Measurements from ENCODE around the gene TEX53.
A peak's percentile ranks its signal among the peaks of the same experiment; 100 is the strongest.

Gene TEX53

DNA sequence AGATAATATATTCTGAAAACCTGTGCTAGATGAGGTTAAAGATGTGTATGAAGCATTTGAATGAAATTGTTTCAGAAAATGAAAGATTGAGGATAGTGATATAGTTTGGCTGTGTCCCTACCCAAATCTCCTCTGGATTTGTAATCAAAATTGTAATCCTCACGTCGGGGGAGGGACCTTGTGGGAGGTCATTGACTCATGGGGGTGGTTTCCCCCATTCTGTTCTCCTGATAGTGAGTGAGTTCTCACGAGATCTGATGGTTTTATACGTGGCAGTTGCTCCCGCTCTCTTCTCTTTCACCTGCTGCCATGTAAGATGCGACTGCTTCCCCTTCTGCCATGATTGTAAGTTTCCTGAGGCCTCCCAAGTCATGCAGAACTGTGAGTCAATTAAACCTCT is 26.4 kb upstream of the TEX53 start:
- POLR2A ChIA-PET: no interaction called here

DNA sequence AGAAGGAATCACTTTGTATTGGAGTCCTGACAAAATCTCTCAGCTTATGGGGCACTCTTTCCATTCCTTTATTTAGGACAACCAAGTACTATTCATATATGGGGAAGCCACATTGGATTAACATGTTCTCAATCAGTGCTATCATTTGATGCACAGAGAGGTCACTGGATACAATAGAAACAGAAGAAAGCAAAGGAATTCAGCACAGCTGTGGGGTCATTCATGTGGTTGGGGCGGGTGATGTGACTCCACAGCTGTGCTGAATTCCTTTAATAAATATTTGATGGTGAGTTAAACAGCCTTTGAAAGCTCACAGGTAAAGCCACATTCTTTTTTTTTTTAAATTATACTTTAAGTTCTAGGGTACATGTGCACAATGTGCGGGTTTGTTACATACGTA is 25.2 kb upstream of the TEX53 start:
- POLR2A ChIA-PET: no interaction called here
- CTCF ChIA-PET: interaction anchor here (1.2 to 11.2 kb wide), 10 partner anchors 10 to 327 kb away, joined by 3 to 333 read pairs (median 60); no protein-coding TSS in a partner anchor
- TF ChIP-seq, protein P1, sequence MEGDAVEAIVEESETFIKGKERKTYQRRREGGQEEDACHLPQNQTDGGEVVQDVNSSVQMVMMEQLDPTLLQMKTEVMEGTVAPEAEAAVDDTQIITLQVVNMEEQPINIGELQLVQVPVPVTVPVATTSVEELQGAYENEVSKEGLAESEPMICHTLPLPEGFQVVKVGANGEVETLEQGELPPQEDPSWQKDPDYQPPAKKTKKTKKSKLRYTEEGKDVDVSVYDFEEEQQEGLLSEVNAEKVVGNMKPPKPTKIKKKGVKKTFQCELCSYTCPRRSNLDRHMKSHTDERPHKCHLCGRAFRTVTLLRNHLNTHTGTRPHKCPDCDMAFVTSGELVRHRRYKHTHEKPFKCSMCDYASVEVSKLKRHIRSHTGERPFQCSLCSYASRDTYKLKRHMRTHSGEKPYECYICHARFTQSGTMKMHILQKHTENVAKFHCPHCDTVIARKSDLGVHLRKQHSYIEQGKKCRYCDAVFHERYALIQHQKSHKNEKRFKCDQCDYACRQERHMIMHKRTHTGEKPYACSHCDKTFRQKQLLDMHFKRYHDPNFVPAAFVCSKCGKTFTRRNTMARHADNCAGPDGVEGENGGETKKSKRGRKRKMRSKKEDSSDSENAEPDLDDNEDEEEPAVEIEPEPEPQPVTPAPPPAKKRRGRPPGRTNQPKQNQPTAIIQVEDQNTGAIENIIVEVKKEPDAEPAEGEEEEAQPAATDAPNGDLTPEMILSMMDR (IDR thresholded peaks at IDR 0.05; ENCODE audit: insufficient read depth, low read length, missing control alignments): no peak
- DNase-seq (ENCODE audit: low read depth, low spot score): no peak
- no peak overlapping the region for H3K4me3 ChIP-seq (ENCODE audit: low read depth, low read length)

More for the DNA sequence above, 26.4 kb upstream of the TEX53 start:
- no peak for DNase-seq (ENCODE audit: low read depth, low spot score)
- CTCF ChIA-PET: interaction anchor here (0.9 to 11.2 kb wide), 8 partner anchors 9 to 326 kb away, joined by 3 to 333 read pairs (median 78); no protein-coding TSS in a partner anchor
- TF ChIP-seq, protein P1 (IDR thresholded peaks at IDR 0.05; ENCODE audit: insufficient read depth, low read length, missing control alignments): no peak
- H3K4me3 ChIP-seq (ENCODE audit: low read depth, low read length): no peak overlapping the region

- ChIA-PET POLR2A (no interaction called here), CTCF (interaction anchor here (0.6 to 11.2 kb wide), 47 partner anchors 7 to 529 kb away, joined by 3 to 333 read pairs (median 4); partner anchors contain the start of gene AKNA)
- no peak within 1 kb of the TSS for H3K4me3 ChIP-seq (ENCODE audit: low read depth, low read length)
- DNase-seq (ENCODE audit: low read depth, low spot score): no peak
- TF ChIP-seq, protein P1 (IDR thresholded peaks at IDR 0.05; ENCODE audit: insufficient read depth, low read length, missing control alignments): peak; percentile 74
These were observed 24.2 kb upstream of the TEX53 start, which contains the start of gene TEX48 for GRCh38 chr9:114681594-114682332. Gene TEX48, minus strand, starts transcription at chr9:114682192. Its CDS starts 10,469 bp downstream, at chr9:114671723.

DNA sequence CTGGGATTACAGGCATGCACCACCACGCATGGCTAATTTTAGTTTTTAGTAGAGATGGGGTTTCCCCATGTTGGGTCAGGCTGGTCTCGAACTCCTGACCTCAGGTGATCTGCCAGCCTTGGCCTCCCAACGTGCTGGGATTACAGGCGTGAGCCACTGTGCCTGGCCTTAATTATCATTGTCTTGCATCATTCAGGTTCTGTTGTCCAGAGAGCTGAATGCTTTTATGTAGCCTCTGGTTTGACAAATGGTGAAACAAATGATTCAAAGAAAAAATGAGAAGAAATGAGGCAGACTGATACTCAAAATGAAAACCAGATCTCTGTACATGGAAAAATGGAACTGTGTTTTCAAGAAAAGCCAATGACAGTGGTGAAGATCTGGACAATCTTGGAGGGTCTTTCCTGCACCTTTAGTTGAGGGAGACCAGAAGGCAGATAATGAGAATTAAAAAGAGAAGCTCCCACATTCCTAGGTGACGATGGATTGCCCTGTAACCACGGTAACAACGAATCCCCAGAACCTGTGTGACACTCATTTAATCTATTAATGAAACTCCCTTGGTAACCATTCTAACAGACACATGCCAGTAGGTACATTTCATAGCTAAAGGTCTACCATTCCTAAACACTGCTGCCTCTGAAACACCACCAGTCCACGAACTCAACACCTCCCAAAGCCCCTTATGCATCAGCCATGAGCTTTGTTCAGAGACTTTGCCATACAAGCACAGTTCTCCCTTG is 22.8 kb upstream of the TEX53 start:
- no peak overlapping the region for H3K4me3 ChIP-seq (ENCODE audit: low read depth, low read length)
- DNase-seq (ENCODE audit: low read depth, low spot score): no peak
- CTCF ChIA-PET: interaction anchor here (0.7 to 11.2 kb wide), 48 partner anchors 9 to 531 kb away, joined by 3 to 333 read pairs (median 4); no protein-coding TSS in a partner anchor
- POLR2A ChIA-PET: no interaction called here
- TF ChIP-seq, protein P1 (IDR thresholded peaks at IDR 0.05; ENCODE audit: insufficient read depth, low read length, missing control alignments): no peak

DNA sequence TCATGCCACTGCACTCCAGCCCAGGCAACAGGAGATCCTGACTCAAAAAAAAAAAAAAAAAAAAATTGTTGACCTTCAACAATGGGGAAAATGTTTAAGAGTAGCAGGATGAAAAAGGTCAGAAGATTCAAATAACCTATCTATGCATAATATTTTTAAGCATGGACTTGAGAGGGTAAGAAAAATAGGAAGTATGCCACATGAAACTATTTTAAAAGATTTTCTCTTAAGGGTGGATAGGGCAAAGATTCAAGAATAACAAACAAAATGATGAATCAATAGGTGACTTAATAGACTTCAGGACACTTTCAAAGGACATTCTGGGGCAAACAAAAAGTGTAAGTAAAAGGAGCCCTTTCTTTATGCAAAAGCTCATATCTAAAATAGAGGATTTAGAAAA is 21.2 kb upstream of the TEX53 start:
- ChIA-PET POLR2A (interaction anchor here (0.6 kb wide), 1 partner anchor 228 kb away, joined by 3 read pairs; no protein-coding TSS in a partner anchor), CTCF (interaction anchor here (1.0 to 11.2 kb wide), 10 partner anchors 9 to 331 kb away, joined by 3 to 333 read pairs (median 52); no protein-coding TSS in a partner anchor)
- DNase-seq (ENCODE audit: low read depth, low spot score): no peak
- TF ChIP-seq, protein P1 (IDR thresholded peaks at IDR 0.05; ENCODE audit: insufficient read depth, low read length, missing control alignments): no peak
- H3K4me3 ChIP-seq (ENCODE audit: low read depth, low read length): no peak overlapping the region

GRCh38 chr9:114678130-114678529 is 20.5 kb upstream of the TEX53 start:
- no peak overlapping the region for H3K4me3 ChIP-seq (ENCODE audit: low read depth, low read length)
- TF ChIP-seq, protein P1 (IDR thresholded peaks at IDR 0.05; ENCODE audit: insufficient read depth, low read length, missing control alignments): no peak
- ChIA-PET POLR2A (no interaction called here), CTCF (interaction anchor here (0.8 to 11.2 kb wide), 8 partner anchors 12 to 332 kb away, joined by 3 to 333 read pairs (median 50); no protein-coding TSS in a partner anchor)
- DNase-seq (ENCODE audit: low read depth, low spot score): no peak
